COR-L47 (cell line): Measurements from ENCODE around the gene TAF8.

Experiments
- DNase-seq: peaks from one replicate; lab custom pipeline; 2025; lab: John Stamatoyannopoulos, UW

The TAF8 gene

DNA sequence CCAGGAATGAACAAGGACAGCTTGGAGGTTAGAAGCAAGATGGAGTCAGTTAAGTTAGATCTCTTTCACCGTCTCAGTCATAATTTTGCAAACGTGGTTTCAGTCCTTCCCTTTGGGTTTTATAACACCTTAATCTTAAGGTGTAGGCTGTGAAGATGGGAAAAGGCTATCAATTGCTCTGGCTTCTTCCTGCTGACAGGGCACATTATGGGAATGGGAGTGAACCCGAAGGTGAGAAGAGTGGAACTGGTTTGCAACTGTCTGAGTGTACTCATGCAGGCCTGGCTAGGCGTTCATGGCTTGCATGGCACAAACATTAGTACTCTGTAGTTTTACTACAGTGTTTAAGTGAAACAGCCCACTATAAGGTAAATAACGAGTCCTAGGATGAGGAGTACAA is 9.4 kb downstream of the TAF8 start:
- DNase-seq = no peak

DNA sequence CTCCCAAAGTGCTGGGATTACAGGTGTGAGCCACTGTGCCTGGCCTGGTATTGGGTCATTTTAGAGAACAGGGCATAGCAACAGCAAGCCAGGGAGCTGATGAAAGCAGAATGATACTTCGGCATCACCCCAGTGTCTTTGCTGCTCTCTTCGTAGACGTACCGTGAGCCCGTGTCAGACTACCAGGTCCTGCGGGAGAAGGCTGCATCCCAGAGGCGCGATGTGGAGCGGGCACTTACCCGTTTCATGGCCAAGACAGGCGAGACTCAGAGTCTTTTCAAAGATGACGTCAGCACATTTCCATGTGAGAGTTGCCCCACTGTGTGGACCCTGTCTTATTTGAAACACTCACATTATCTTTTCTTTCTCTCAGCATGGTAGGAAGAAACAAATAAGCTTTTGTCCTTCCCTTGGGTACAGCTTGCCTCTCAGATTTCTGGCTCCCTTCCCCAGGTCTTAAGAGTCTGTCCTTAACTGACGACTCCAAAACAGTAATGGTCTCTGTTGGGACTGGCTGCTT is 15.9 kb downstream of the TAF8 start:
- no peak for DNase-seq

DNA sequence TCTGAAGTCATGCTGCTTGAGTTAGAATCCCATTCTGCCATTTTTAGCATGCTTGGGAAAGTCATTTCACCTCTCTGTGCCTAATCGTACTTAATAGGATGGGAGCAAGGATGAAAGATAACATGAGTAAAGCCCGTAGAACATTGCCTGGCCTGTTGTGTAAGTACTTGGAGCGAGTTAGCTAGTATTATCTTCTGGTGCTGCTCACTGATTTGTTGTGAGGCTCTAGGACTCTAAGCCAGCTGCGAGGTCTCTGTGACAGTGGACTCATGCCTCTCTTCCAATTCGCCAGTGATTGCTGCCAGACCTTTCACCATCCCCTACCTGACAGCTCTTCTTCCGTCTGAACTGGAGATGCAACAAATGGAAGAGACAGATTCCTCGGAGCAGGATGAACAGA is 17.8 kb downstream of the TAF8 start:
- DNase-seq = no peak

DNA sequence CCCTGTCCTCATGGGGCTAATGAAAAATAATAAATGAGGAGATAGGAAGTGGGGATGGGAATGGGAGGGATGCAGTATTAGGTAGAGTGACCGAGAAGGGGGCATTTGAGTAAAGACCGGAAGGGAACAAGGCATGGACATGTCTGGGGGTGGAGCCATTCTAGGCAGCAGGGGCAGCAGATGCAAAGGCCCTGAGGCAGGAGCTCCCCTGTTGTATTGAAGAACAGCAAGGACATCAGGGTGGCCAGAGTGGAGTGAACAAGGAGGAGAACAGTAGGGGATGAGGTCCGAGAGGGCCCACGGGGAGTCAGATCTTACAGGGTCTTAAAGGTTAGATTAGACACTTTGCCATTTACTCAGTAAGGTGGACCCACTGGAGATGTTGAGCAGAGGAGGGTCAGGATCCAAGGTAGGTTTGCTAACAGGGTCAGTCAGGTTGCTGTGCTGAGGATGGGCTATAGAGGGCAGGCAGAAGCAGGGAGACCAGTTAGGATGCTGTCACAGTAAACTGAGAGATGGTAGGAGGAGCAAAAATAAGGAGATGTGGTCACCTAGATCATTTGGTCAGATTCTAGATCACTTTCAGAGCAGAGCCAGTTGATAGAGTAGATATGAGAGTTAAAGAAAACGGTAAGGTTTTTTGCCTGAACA is 18.7 kb downstream of the TAF8 start:
- no peak for DNase-seq

DNA sequence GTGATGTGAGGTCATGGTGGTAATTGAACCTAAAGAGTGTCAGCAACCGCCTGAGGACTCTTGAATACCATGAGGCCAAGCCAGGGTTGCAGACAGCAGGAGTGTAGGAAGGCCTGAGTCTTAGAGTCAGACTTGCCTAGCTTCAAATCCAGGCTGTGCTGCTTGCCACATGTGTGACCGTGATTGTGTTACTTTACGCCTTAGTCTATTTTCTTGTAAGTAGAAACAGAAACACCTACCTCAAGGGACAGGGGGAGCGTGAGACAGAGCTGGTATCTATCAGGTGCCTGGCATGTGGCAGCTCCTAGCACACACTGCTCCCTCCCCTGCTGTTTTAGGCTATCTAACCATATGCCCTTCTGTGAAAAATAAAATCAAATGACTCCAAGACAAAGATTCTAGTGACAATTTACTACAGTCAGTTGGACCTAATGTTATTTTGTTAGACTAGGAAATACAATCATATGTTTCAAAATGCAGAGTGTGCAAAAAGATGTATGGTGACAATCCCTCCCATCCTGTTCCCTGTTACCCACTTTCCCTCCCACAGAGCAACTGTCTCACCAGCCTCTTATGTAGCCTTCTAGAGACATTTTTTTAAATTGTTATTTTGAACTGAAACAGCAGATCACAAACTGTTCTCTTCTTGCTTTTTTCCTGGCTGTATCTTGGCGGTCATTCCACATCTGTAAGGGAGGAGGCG is 21.7 kb downstream of the TAF8 start:
- no peak for DNase-seq

DNA sequence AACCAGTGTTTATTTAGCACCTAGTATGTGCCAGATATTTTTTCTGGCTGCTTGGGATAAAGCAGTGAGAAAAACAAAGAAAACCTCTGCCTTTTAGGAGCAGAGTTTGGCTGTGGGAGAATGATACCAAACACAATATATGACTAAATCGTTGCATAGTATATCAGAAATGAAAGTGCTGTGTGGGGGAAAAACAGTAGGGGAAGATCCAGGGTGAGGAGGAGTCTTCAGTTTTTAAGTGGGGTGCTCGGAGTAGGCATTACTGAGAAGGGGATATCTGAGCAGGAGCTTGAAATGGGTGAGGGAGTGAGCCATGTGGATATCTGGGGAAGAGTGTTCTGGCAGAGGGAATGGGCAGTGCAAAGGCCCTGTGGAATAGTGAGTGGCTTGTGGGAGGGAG is 23.0 kb downstream of the TAF8 start:
- DNase-seq = no peak

DNA sequence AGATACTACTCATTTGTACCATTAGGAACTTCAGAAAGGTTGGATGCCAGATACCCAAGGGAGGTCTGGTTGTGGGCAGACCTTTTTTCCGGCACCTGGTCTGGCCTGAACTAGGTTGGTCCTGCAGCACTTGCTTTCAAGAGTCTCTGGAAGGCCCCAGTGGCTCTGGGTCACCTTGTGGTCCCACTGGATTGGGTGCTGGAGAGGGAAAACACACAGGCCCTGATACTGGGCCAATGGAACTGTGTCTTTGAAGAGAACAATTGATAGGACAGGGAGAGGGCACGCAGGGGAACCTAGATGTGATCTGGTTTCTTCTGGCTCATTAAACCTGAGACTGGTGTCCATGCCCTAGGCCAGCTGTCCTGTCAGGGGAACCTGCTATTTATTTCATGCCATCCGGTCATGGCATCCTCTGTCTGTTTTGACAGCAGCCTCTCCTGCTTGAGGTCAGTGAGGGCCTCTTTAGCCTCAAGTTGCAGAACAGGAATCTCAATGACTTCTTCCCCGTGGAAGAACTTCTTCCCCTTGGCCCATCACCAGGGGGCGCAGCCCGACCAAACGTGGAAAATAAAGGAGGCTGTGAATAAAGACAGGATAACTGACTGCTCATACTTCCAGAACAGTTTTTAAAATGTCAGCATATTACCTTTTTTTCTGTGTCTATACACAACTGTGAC is 25.0 kb downstream of the TAF8 start:
- DNase-seq = peak; percentile 47

DNA sequence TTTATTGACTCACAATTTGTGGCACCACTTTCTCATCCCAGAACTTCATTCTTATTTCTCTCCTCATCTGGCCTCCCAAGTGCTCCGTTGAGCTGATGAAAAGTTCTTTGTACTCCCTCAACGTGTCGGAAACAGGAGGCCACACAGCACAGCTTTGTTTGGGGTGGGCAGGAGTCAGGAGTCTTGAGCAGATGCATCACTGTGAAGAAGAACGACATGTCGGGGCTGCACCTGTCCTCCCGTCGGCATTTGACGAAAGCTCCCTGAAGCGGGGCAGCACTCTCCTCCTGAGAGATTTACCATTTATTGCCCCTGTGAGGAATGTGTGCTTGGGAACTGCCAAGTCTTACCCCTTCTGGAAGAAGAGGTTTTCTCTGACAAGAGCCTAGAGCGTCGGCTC is 28.1 kb downstream of the TAF8 start:
- DNase-seq = no peak

DNA sequence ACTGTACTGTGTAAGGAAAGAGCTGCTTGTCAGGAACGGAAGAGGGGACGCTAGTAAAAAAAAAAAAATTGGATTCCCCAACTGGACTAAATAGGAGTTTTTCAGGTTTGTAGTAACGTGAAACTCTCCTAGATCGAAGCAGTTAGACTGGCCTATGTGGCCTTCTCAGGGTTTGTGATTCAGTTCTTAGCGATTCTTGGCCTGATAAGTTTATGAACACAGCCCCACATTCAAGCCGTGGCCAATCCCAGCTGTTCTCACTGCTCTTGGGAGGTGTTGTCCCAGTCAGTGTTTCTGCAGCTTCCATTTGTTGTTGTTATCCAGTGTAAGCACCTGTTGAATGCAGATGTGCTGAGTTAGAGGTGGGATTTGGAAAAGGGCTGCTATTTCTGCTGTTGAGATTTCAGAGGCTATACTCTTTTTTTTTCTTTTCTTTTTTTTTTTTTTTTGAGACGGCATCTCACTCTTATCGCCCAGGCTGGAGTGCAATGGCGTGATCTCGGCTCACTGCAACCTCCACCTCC is 29.7 kb downstream of the TAF8 start:
- DNase-seq = no peak

DNA sequence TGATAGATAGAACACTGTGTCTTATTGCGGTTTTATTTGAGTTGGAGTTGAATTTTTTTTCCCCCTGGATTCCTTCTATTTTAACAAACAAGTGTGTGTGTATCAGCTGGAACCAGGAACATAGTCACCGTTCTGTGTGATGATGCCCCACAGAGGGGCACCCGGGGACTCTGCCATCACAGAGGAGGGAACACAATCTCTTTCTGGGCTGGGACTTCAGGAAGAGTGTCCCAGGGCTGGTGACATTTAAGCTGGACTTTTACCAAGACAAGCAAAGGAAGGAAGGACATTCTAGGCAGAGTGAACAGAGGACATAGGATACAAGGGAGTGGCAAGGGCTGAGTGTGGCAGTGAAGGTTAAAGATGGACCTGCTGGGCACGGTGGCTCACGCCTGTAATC is 33.2 kb downstream of the TAF8 start:
- no peak for DNase-seq

DNA sequence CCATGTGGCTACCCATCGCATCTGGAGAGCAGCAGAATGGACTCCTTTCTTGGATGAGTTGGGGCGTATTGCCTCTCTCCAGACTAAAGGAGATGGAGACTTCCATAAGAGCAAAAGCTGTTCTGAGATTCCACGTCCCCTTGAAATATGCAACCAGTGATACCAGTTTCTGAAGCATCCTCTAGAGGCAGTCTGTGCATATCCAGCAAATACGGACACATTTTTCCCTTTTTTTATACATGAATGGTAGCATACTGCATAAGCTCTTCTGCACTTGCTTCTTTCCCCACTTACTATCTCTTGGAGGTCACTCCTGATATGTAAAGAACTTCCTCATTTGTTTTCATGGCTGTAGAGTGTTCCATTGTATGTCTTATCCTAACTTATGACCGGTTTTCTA is 34.6 kb downstream of the TAF8 start:
- DNase-seq = no peak

DNA sequence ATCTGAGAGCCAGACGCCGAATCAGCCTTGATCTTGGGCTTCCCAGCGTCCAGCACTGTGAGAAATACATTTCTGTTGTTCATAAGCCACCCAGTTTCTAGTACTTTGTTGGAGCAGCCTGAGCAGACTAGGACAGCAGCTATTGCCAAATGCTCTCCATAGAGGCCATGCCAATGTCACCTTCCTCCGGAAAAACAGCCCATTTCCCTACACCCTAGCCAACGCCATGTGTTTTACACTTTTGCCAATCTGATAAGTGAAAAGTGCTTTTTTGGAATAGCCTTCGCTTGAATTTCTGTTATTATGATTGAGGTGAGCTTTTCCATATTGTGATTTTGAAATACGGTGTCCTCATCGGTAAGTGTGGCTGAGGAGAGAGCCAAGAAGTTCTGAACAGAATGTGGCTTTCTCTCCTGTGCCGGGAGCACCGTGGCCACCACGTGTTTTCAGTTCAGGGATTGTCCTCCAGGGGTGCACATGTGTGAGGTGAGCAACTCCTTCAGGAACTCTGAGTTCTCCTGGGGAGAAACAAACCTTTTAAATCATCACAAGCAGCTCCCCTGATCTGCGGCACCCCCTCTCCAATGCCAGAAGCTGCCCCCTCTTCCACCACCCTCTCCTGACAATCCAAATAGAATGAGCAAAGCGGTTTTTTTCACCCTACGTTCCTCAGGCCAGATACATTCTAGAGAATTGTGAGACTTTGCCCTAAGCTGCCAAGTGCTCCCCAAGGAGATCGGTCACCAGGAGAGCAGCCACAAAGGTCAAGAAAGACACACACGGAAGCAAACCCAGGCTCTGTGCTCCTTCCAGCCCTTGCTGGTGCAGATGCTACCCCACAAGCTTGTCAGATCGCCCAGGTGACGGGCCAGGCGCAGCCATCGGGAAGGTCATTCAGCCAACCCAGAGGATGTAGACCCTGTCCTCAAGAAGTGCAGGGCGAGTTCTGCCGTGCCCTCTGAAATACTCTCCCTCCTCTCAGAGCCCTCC is 36.0 kb downstream of the TAF8 start:
- DNase-seq = no peak

DNA sequence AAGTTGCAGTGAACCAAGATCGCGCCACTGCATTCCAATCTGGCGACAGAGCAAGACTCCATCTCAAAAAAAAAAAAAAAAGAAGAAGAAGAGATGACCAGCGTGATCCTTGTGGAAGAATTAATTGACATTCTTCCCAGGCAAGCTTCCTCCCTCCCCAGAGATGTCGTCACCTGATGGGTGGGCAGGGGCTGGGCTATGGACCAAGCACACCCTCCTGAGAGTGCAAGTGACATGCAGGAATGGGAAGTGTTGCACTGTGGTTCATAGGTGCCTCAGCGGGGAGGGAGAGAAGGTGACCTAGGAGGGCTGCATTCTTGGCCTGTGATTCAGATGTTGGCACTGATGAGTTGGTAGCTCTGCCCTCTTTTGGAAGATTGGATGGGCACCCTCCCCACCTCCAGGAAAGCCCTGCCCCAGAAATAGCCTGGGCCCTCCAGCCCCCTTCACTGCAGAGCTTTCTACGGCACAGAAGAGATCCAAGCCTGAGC is 37.8 kb downstream of the TAF8 start:
- DNase-seq = no peak

DNA sequence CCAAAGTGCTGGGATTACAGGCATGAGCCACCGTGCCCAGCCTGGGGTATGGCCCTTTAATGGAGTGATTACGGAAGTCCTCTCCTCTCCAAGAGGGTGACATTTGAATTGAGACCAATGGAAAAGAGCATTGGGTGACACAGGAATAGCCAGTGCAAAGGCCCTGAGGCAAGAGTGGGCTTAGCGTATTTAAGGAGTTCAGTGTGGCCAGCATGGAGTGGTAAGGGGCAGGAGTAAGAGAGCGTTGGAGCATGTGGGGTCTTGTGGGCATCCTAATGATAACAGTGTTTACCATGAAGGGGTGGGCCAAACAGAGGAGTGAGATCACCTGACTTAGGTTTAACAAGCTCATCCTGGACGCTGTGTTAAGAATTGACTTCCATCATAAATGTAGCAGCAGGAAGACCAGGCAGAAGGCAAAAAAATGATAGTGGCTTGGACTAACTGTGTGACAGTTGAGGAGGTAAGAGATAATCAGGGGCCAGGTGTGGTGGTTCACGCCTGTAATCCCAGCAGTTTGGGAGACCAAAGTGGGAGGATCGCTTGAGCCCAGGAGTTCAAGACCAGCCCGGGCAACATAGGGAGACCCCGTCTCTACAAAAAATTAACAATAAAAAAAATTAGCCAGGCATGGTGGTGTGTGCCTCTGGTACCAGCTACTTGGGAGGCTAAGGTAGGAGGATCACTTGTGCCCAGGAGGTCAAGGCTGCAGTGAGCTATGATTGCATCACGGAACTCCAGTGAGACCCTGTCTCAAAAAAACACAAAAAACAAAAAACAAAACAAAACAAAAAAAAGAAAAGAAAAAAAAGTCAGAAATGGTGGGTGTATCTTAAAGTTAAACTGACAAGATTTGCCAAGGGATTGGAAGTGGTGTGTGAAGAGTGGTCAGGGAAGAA is 40.7 kb downstream of the TAF8 start:
- no peak for DNase-seq

DNA sequence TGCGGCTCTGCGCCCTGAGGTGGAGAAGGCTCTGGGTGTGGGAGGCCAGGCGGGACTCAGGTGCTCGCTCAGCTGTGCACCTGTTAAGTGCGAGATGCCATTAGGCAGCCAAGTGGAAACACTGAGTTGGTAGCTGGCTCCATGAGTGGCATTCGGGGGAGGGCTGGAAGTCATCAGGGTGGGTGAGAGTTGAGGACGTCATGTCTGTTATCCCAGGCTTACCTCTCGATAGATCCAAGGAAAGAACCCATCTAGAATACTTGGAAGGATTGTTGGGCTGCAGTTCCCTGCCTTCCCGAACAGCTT is 41.3 kb downstream of the TAF8 start:
- DNase-seq = no peak

DNA sequence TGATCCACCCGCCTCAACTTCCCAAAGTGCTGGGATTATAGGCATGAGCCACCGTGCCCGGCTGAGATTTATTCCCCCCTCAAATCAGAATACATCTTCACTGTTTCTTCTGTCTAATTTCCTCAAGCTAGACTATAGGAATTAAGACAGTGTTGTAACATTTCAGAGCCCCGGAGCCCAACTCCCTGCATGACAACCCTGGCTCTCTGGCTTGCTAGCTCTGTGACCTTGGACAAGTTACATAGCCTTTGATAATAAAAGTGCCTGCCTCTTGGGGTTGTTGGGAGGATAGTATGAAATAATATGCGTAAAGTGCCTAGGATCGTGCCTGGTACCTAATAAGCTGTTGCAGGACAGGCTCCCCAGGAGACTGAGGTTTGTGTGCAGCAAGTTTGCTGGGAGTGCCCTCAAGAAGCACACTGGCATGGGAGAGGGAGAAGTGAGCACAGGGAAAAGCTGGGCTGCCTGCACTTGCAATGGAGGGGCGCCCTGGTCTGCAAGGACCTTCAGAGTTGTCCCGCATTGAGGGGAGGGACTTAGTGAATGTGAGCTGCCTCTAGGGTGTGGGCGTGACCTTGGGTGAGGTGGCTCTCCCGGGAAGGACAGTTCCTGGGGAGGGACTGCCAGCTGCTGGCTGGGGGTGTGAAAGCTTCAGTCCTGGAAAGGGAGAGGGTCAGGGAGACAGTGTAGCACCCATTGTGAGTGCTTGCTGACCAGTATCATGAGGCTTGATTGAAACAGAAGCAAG is 43.4 kb downstream of the TAF8 start:
- no peak for DNase-seq

DNA sequence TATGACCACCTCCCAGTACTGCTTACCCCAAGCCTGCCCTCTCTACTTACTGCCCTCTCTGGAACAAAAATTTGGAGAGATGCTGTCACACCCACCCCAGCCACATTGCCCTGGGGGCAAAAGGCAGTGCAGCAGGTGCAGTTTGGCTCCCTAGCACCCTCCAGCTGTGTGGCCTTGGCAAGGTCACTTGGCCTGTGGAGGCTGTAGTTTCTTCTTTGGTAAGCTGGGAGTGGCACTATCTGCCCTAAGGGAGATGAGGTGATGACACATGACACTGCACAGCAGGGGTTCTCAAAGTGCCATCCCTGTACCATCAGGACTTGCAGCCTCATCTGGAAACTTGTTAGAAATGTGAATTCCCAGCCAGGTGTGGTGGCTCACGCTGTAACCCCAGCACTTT is 44.8 kb downstream of the TAF8 start:
- no peak for DNase-seq

DNA sequence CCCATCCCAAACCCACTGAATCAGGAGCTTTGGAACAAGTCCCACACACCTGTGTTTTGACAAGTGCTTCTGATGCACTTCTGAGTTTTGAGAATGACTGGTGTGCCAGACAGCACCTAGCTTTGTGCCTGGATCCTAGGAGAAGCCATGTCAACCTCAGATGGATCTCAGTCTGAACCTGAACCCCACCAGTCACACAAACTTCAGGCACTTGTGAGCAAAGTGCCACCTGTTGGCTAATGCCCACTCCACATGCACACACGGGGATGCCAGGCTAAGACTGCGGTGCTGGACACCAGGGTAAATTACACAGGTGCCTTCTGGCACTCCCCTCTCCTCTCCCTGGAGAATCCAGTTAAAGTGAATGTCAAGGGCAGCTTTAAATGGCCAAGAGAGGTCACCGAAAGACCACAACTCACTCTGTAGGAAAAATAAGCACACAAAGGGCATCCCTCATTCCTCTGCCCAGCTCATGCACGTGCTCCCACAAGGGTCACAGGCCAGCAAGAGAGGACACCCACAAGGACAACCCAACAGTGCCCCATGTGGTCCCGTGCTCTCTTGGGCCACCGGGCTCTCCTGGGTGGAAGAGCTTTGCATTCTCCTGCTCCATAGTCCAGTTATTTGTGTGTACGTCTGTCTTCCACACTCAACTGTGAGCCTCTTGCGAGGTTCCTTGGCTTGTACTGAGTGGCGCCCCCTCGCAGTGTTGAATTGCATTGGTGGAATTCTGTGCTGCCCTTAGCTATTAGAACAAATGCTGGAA is 45.6 kb downstream of the TAF8 start:
- DNase-seq = no peak

DNA sequence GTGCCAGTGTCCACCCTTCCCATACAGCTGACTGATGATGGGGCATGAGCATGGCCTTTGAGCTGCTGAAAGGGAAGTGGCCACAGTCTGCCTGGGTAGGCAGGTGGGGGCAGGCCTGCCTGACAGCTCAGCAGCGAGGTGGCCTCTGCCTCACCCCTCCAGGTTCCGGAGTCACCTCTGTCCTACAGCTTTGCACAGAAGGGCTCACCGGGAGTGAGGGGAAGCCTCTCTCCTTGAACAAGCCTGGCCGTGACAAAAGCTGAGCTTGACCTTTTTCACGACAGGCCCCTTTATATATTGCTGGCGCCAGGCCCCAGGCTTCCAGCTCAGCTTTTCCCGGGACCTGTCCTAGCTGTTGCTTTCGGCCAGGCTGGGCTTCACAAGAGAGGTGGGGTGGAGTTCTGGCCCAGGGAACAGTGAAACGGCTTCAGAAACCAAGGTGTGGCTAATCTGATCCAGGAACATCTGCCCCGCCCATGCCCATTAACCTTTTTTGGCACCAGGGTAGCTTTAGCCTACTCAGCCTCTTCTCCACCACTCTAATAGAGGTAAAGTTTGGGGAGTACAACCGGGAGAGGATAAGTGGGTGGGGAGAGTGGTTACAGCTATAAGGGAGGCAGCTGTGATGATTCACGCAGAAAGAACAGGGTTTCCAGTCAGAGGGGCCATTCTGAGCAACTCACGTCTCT is 49.2 kb downstream of the TAF8 start:
- no peak for DNase-seq
